IPS-18c (cell line): Measurements from ENCODE around the gene CDCA7L.

Source experiments
- H3K4me3 ChIP-seq: 2 replicates; pipeline ENCODE4 v1.7.0; 2013; ENCODE audit warnings: low read depth, mild to moderate bottlenecking, low read length, moderate library complexity; ENCODE audit not compliant: insufficient read depth
- H3K9me3 ChIP-seq: one replicate; pipeline ENCODE4 v1.6.1; 2013; ENCODE audit warnings: mild to moderate bottlenecking, low read length, moderate library complexity; ENCODE audit not compliant: control insufficient read depth, insufficient read depth

The CDCA7L gene

GRCh38 chr7:21916629-21917028 lies 29.1 kb downstream of the CDCA7L start:
- H3K4me3 ChIP-seq = no peak overlapping the region
- H3K9me3 ChIP-seq = no peaks in the 10 kb centered on the region

- Histone ChIP-seq H3K4me3 (no peak overlapping the region), H3K9me3 (no peaks in the 10 kb centered on the region)
Observed at GRCh38 chr7:21916176-21916575, 29.5 kb downstream of the CDCA7L start.

- Histone ChIP-seq H3K4me3 (no peak overlapping the region), H3K9me3 (no peaks in the 10 kb centered on the region)
Observed at GRCh38 chr7:21915140-21915539, 30.6 kb downstream of the CDCA7L start.

- no peaks in the 10 kb centered on the region for H3K9me3 ChIP-seq
- H3K4me3 ChIP-seq = no peak overlapping the region
Observed at GRCh38 chr7:21914671-21915070, 31.0 kb downstream of the CDCA7L start.

GRCh38 chr7:21912931-21913780 lies 32.5 kb downstream of the CDCA7L start:
- Histone ChIP-seq H3K9me3 (no peaks in the 10 kb centered on the region), H3K4me3 (no peak overlapping the region)

GRCh38 chr7:21912305-21912704 lies 33.4 kb downstream of the CDCA7L start:
- Histone ChIP-seq H3K9me3 (no peaks in the 10 kb centered on the region), H3K4me3 (no peak overlapping the region)

- Histone ChIP-seq H3K9me3 (no peaks in the 10 kb centered on the region), H3K4me3 (no peak overlapping the region)
Observed at GRCh38 chr7:21911341-21911875, 34.3 kb downstream of the CDCA7L start.

GRCh38 chr7:21910253-21910652 lies 35.4 kb downstream of the CDCA7L start:
- no peaks in the 10 kb centered on the region for H3K9me3 ChIP-seq
- no peak overlapping the region for H3K4me3 ChIP-seq

GRCh38 chr7:21908746-21909145 lies 37.0 kb downstream of the CDCA7L start:
- Histone ChIP-seq H3K9me3 (no peaks in the 10 kb centered on the region), H3K4me3 (no peak overlapping the region)

GRCh38 chr7:21903020-21903786 lies 42.5 kb downstream of the CDCA7L start:
- peaks cover 5% of the 10 kb centered on the region for H3K9me3 ChIP-seq
- no peak overlapping the region for H3K4me3 ChIP-seq

- no peak overlapping the region for H3K4me3 ChIP-seq
- peaks cover 5% of the 10 kb centered on the region for H3K9me3 ChIP-seq
Observed at GRCh38 chr7:21902240-21902639, 43.5 kb downstream of the CDCA7L start.

GRCh38 chr7:21898265-21898930 lies 47.3 kb downstream of the CDCA7L start:
- Histone ChIP-seq H3K9me3 (peaks cover 5% of the 10 kb centered on the region), H3K4me3 (no peak overlapping the region)

- Histone ChIP-seq H3K4me3 (no peak overlapping the region), H3K9me3 (no peaks in the 10 kb centered on the region)
Observed at GRCh38 chr7:21893401-21893800, 52.3 kb downstream of the CDCA7L start.

GRCh38 chr7:21891291-21891690 lies 54.4 kb downstream of the CDCA7L start:
- Histone ChIP-seq H3K9me3 (no peaks in the 10 kb centered on the region), H3K4me3 (no peak overlapping the region)

GRCh38 chr7:21887779-21888178 lies 57.9 kb downstream of the CDCA7L start:
- H3K9me3 ChIP-seq = no peaks in the 10 kb centered on the region
- H3K4me3 ChIP-seq = no peak overlapping the region

- Histone ChIP-seq H3K4me3 (no peak overlapping the region), H3K9me3 (no peaks in the 10 kb centered on the region)
Observed at GRCh38 chr7:21887353-21887752, 58.3 kb downstream of the CDCA7L start.

- Histone ChIP-seq H3K4me3 (no peak overlapping the region), H3K9me3 (no peaks in the 10 kb centered on the region)
Observed at GRCh38 chr7:21886396-21886795, 59.3 kb downstream of the CDCA7L start.
